ENCODE results near the gene ZNF385B.

ZNF385B gene

GRCh38 chr2:179744401-179744800 is 117.0 kb downstream of the ZNF385B start:
- DNase-seq (ENCODE audit: low spot score), result no peak

- DNase-seq (ENCODE audit: low spot score), result no peak
Observed at GRCh38 chr2:179741317-179741716, 120.1 kb downstream of the ZNF385B start.

- no peak for DNase-seq (ENCODE audit: low spot score)
Observed at GRCh38 chr2:179729966-179730365, 131.4 kb downstream of the ZNF385B start.

GRCh38 chr2:179726461-179727180 is 134.8 kb downstream of the ZNF385B start:
- DNase-seq (ENCODE audit: low spot score), result no peak

GRCh38 chr2:179724403-179724802 is 137.0 kb downstream of the ZNF385B start:
- no peak for DNase-seq (ENCODE audit: low spot score)

GRCh38 chr2:179720173-179720772 is 141.1 kb downstream of the ZNF385B start:
- no peak for DNase-seq (ENCODE audit: low spot score)

GRCh38 chr2:179715871-179716270 is 145.5 kb downstream of the ZNF385B start:
- no peak for DNase-seq (ENCODE audit: low spot score)

- no peak for DNase-seq (ENCODE audit: low spot score)
Observed at GRCh38 chr2:179715196-179715595, 146.2 kb downstream of the ZNF385B start.

GRCh38 chr2:179712825-179713224 is 148.6 kb downstream of the ZNF385B start:
- no peak for DNase-seq (ENCODE audit: low spot score)

GRCh38 chr2:179711375-179711774 is 150.0 kb downstream of the ZNF385B start:
- no peak for DNase-seq (ENCODE audit: low spot score)

- no peak for DNase-seq (ENCODE audit: low spot score)
Observed at GRCh38 chr2:179703702-179704101, 157.7 kb downstream of the ZNF385B start.

GRCh38 chr2:179702912-179703311 is 158.5 kb downstream of the ZNF385B start:
- DNase-seq (ENCODE audit: low spot score), result no peak

- DNase-seq (ENCODE audit: low spot score), result no peak
Observed at GRCh38 chr2:179701524-179702110, 159.8 kb downstream of the ZNF385B start.

GRCh38 chr2:179695486-179695885 is 165.9 kb downstream of the ZNF385B start:
- DNase-seq (ENCODE audit: low spot score), result no peak

GRCh38 chr2:179694963-179695362 is 166.4 kb downstream of the ZNF385B start:
- DNase-seq (ENCODE audit: low spot score), result no peak

GRCh38 chr2:179692610-179693009 is 168.8 kb downstream of the ZNF385B start:
- no peak for DNase-seq (ENCODE audit: low spot score)

- DNase-seq (ENCODE audit: low spot score), result no peak
Observed at GRCh38 chr2:179692043-179692442, 169.4 kb downstream of the ZNF385B start.

- DNase-seq (ENCODE audit: low spot score), result no peak
Observed at GRCh38 chr2:179691235-179691634, 170.2 kb downstream of the ZNF385B start.

- DNase-seq (ENCODE audit: low spot score), result no peak
Observed at GRCh38 chr2:179686718-179687342, 174.6 kb downstream of the ZNF385B start.

GRCh38 chr2:179686069-179686468 is 175.3 kb downstream of the ZNF385B start:
- no peak for DNase-seq (ENCODE audit: low spot score)

- no peak for DNase-seq (ENCODE audit: low spot score)
Observed at GRCh38 chr2:179685146-179685545, 176.3 kb downstream of the ZNF385B start.

- no peak for DNase-seq (ENCODE audit: low spot score)
Observed at GRCh38 chr2:179682756-179683155, 178.7 kb downstream of the ZNF385B start.

Measured in CD4-positive, alpha-beta T cell treated with Interleukin-2 at 100 ng/mL for 4 hours (primary cell).